HUES64 (cell line): Measurements from ENCODE around the gene SLCO2B1.

Source experiments
- H3K27ac ChIP-seq: 2 replicates; pipeline ENCODE4 v1.7.0; 2013; ENCODE audit warnings: low read depth, low read length, inconsistent platforms
- H3K27me3 ChIP-seq: 2 replicates; pipeline ENCODE4 v1.6.1; 2013; ENCODE audit warnings: mild to moderate bottlenecking, low read length; ENCODE audit not compliant: insufficient read depth
- H3K36me3 ChIP-seq: 2 replicates; pipeline ENCODE4 v1.6.1; 2013; ENCODE audit warnings: mild to moderate bottlenecking, low read length; ENCODE audit not compliant: insufficient read depth
- H3K4me1 ChIP-seq: 2 replicates; pipeline ENCODE4 v1.6.1; 2013; ENCODE audit warnings: mild to moderate bottlenecking, low read length, moderate library complexity; ENCODE audit not compliant: insufficient read depth
- H3K4me3 ChIP-seq: 2 replicates; pipeline ENCODE4 v1.5.1; 2013; ENCODE audit warnings: mild to moderate bottlenecking, low read length, moderate library complexity
- H3K9ac ChIP-seq: 2 replicates; pipeline ENCODE4 v1.6.1; 2013; ENCODE audit warnings: mild to moderate bottlenecking, low read depth, low read length
- H3K9me3 ChIP-seq: 2 replicates; pipeline ENCODE4 v1.6.1; 2013; ENCODE audit warnings: low read depth, low read length; ENCODE audit not compliant: insufficient read depth
- WGBS: fragments of 150-250, 120-280 bp; methylation state at CpG from one replicate; pipeline ENCODE4 v1.1.7; 2013; ENCODE audit warnings: missing lambda C conversion rate; 5-methylcytosine and 5-hydroxymethylcytosine counted together

The SLCO2B1 gene

GRCh38 chr11:75203641-75204011, 52.7 kb downstream of the SLCO2B1 start:
- no peaks in the 10 kb centered on the region for H3K9me3 ChIP-seq
- no peak overlapping the region for H3K9ac ChIP-seq
- H3K36me3 ChIP-seq = no peaks in the 10 kb centered on the region
- 96% methylated on average over 2 of the region's 2 CpGs for WGBS
- H3K27me3 ChIP-seq = no peaks in the 10 kb centered on the region
- H3K27ac ChIP-seq = no peak overlapping the region
- H3K4me3 ChIP-seq = no peak overlapping the region
- H3K4me1 ChIP-seq = peaks cover 8% of the 10 kb centered on the region

DNA sequence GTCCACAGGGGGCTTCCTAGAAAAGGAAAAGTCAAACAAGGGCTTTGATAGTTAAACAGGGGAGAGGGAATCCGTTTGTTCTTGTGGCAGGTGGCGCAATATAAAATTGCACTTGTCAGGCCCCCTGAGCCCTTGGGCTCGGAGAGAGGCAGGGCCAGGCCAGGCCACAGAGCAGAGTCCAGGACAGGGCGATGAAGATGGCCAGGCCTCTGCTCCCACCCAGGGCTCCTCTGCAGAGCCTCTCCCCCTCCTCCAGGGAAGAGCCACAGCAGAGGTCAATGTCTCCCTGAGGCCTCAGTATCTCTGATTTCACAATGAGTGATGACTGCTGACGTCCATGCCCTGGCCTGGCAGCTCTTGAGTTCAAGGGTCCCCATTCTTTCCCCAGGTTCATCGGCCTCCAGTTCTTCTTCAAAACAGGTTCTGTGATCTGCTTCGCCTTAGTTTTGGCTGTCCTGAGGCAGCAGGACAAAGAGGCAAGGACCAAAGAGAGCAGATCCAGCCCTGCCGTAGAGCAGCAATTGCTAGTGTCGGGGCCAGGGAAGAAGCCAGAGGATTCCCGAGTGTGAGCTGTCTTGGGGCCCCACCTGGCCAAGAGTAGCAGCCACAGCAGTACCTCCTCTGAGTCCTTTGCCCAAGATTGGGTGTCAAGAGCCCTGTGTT, 53.2 kb downstream of the SLCO2B1 start:
- Histone ChIP-seq H3K4me1 (peaks cover 8% of the 10 kb centered on the region), H3K27ac (no peak overlapping the region), H3K9ac (no peak overlapping the region), H3K27me3 (no peaks in the 10 kb centered on the region), H3K9me3 (no peaks in the 10 kb centered on the region), H3K36me3 (no peaks in the 10 kb centered on the region), H3K4me3 (no peak overlapping the region)
- 88% methylated on average over 10 of the region's 10 CpGs for WGBS

- 35% methylated on average over 9 of the region's 9 CpGs for WGBS
- no peaks in the 10 kb centered on the region for H3K27me3 ChIP-seq
These were observed 54.0 kb downstream of the SLCO2B1 start for GRCh38 chr11:75204685-75205563.

DNA sequence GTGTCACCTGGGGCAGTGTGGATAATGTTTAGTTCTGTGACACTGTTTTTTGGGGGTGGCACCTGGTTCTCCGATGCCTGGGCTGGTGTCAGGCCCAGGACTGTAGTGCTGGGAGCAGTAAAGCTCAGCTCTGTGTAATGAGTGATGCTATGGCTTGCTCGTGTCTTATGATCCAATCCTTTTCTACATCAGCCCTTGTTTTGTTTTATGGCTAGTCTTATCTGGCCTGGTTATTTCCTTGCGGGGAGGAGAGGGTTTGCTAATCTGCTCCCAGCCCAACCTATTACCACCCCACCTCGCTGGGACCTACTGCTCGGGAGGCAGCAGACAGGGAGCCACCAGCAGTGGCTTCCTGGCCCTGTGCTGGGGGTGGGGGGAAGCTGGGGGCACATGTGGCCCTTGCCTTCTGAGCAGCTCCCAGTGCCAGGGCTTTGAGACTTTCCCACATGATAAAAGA, 54.7 kb downstream of the SLCO2B1 start:
- WGBS = 85% methylated on average over 4 of the region's 5 CpGs
- Histone ChIP-seq H3K4me1 (peaks cover 8% of the 10 kb centered on the region), H3K27me3 (no peaks in the 10 kb centered on the region), H3K36me3 (no peaks in the 10 kb centered on the region), H3K27ac (no peak overlapping the region), H3K9me3 (no peaks in the 10 kb centered on the region), H3K4me3 (no peak overlapping the region), H3K9ac (no peak overlapping the region)

More at GRCh38 chr11:75204685-75205563, 54.0 kb downstream of the SLCO2B1 start:
- no peaks in the 10 kb centered on the region for H3K9me3 ChIP-seq
- no peak overlapping the region for H3K27ac ChIP-seq
- H3K36me3 ChIP-seq = no peaks in the 10 kb centered on the region
- H3K9ac ChIP-seq = no peak overlapping the region
- peaks cover 8% of the 10 kb centered on the region for H3K4me1 ChIP-seq
- H3K4me3 ChIP-seq = no peak overlapping the region

DNA sequence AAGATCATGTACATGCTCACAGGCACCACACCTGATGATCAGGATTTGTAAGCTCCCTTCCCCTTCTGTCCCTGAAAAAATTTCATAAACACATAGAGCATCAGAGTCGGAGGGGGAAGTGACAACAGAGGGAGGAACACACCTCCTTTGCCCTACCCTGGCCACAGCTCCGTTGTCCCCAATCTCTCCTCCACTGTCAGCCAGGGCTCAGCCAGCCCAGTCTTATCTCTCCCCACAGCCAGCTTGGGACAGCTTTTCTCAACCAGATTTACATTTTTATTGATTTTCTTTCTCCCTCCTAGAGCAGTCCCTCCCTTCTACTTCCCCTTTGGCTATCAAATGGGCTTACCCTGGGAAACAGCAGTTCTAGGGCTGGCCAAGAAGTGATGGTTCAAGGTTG, 57.5 kb downstream of the SLCO2B1 start:
- 74% methylated on average over 2 of the region's 2 CpGs for WGBS
- no peaks in the 10 kb centered on the region for H3K9me3 ChIP-seq
- no peak overlapping the region for H3K27ac ChIP-seq
- H3K4me3 ChIP-seq = no peak overlapping the region
- no peaks in the 10 kb centered on the region for H3K27me3 ChIP-seq
- no peaks in the 10 kb centered on the region for H3K36me3 ChIP-seq
- no peak overlapping the region for H3K9ac ChIP-seq
- no peaks in the 10 kb centered on the region for H3K4me1 ChIP-seq

DNA sequence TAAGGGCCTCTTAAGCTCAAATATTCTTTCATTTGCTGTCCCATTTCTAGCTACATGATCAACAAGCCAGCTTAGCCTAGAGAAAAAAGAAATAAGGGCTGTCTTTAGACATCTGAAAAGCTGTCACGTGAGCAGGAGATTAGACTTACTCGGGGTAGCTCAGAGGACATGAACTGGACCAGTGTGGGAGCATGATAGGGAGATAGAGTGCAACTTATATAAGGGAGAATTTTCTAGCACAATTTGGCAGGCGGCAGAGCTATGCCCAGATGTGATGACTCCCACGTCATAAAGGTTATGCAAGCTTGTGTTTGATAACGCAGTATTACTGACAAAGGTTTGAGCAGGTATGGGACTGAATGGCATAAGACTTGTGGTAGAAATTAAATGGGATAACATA, 61.5 kb downstream of the SLCO2B1 start:
- Histone ChIP-seq H3K27ac (no peak overlapping the region), H3K9ac (no peak overlapping the region), H3K9me3 (no peaks in the 10 kb centered on the region), H3K4me1 (no peaks in the 10 kb centered on the region), H3K36me3 (no peaks in the 10 kb centered on the region), H3K27me3 (peaks cover 17% of the 10 kb centered on the region; the same call in 1 of the 2 replicates), H3K4me3 (no peak overlapping the region)
- WGBS = 85% methylated on average over 5 of the region's 5 CpGs

GRCh38 chr11:75214411-75214821, 63.5 kb downstream of the SLCO2B1 start:
- WGBS = 3% methylated on average over 8 of the region's 8 CpGs
- H3K4me1 ChIP-seq = no peaks in the 10 kb centered on the region
- H3K27ac ChIP-seq = no peak overlapping the region
- H3K9ac ChIP-seq = no peak overlapping the region
- H3K9me3 ChIP-seq = no peaks in the 10 kb centered on the region
- H3K36me3 ChIP-seq = no peaks in the 10 kb centered on the region
- H3K4me3 ChIP-seq = no peak overlapping the region
- peaks cover 18% of the 10 kb centered on the region; the same call in 1 of the 2 replicates for H3K27me3 ChIP-seq

GRCh38 chr11:75214843-75215242, 63.9 kb downstream of the SLCO2B1 start:
- no peaks in the 10 kb centered on the region for H3K4me1 ChIP-seq
- H3K9me3 ChIP-seq = no peaks in the 10 kb centered on the region
- no peak overlapping the region for H3K9ac ChIP-seq
- H3K27ac ChIP-seq = no peak overlapping the region
- peaks cover 18% of the 10 kb centered on the region; the same call in 1 of the 2 replicates for H3K27me3 ChIP-seq
- H3K4me3 ChIP-seq = no peak overlapping the region
- no peaks in the 10 kb centered on the region for H3K36me3 ChIP-seq

DNA sequence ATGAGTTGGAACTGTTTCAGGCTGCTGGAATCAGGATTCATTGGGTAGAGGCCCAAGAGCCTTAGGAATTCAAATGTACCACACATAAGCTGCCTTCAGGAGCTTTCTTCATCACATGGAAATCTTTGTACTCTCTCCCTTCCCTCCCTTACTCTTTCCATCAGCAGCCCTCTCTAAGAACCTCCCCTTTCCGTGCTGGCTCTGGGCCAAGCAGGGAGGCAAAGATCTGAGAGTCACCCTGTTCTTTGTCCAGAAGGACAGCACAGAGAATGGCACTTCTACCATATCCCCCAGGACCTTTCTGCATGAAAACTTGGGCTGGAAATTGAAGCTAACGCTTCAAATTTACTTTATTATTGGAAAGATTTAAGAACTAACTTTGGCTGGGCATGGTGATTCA, 69.0 kb downstream of the SLCO2B1 start:
- WGBS = 61% methylated on average over 2 of the region's 2 CpGs
- H3K9ac ChIP-seq = no peak overlapping the region
- H3K27me3 ChIP-seq = peaks cover 14% of the 10 kb centered on the region; the same call in 1 of the 2 replicates
- 0 out of 2 replicates have a peak, but pooled peaks cover 4% of the 10 kb centered on the region for H3K4me1 ChIP-seq
- no peaks in the 10 kb centered on the region for H3K9me3 ChIP-seq
- H3K36me3 ChIP-seq = no peaks in the 10 kb centered on the region
- no peak overlapping the region for H3K27ac ChIP-seq
- H3K4me3 ChIP-seq = no peak overlapping the region

DNA sequence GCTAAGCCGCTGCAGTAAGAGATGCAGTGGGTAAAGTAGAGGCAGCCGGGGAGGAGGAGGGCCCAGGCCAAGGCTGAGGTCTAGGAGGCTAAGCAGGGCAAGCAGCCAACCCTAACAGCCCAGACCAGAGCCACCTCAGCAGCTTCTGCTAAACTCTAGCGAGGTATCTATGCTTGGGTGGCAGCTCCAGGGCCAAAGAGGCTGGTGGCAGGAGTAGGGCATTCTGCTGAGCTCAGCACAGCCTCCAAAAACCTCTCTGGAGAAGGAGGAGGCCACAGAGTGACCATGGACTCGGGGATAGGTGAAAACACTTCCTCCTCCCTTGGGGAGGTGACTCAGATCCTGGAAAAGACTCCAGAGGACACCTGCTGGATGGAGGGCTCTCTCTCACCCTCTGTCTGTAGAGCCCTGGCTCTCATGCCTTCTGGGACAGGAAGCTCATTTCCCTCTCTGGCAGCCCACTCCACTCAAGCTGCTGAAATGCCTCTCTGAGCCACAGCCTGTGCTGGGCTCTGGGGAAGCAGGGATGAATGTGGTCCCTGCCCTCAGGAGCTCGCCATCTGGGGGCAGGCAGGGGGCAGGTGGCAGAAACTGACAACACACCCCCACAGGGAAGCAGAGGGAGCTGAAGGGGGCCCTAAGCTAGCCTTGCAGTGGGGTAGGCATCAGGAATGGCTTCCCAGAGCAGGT, 73.2 kb downstream of the SLCO2B1 start:
- 0 out of 2 replicates have a peak, but pooled peaks cover 4% of the 10 kb centered on the region for H3K4me1 ChIP-seq
- WGBS = 63% methylated on average over 5 of the region's 5 CpGs
- H3K9me3 ChIP-seq = no peaks in the 10 kb centered on the region
- H3K36me3 ChIP-seq = no peaks in the 10 kb centered on the region
- no peaks in the 10 kb centered on the region for H3K27me3 ChIP-seq
- H3K4me3 ChIP-seq = no peak overlapping the region
- no peak overlapping the region for H3K9ac ChIP-seq
- no peak overlapping the region for H3K27ac ChIP-seq

GRCh38 chr11:75225794-75226193, 74.9 kb downstream of the SLCO2B1 start:
- Histone ChIP-seq H3K27me3 (no peaks in the 10 kb centered on the region), H3K36me3 (no peaks in the 10 kb centered on the region), H3K27ac (no peak overlapping the region), H3K4me3 (no peak overlapping the region), H3K4me1 (0 out of 2 replicates have a peak, but pooled peaks cover 4% of the 10 kb centered on the region), H3K9me3 (no peaks in the 10 kb centered on the region), H3K9ac (no peak overlapping the region)
- 84% methylated on average over 4 of the region's 4 CpGs for WGBS
